HG03108 (cell line): Measurements from ENCODE around the gene SLC49A3.
"Not testable (repeated sequence)": the region's sequence is repeated elsewhere in the genome, so short reads cannot be mapped to it uniquely, and the experiment has no call there.

Experiments used
- ATAC-seq: cut with Tn5 transposase; IDR thresholded peaks from one replicate; pipeline ENCODE4 v1.9.1; 2021; ENCODE audit warnings: moderate library complexity; ENCODE audit not compliant: unreplicated experiment

SLC49A3 gene

DNA sequence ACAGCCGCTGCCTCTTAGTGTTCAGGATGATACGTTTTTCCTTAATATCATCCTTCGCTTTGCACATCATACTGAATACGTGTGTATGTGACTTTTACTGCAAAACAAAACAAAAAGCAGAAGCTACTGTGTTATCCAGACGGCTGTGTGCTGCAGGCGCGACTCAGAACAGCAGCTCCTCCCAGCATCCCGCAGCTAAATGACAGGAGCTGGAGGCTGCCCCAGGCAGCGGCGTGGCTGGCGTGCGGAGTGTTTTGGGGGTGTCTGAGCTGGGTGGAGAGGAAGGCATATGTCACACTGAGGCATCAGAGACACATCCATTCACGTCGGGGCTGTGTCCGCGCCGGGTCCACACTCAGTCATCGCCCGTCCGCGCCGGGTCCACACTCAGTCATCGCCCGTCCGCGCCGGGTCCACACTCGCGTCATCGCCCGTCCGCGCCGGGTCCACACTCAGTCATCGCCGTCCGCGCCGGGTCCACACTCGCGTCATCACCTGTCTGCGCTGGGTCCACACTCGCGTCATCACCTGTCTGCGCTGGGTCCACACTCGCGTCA, 33.3 kb upstream of the SLC49A3 start:
- ATAC-seq: no peak

DNA sequence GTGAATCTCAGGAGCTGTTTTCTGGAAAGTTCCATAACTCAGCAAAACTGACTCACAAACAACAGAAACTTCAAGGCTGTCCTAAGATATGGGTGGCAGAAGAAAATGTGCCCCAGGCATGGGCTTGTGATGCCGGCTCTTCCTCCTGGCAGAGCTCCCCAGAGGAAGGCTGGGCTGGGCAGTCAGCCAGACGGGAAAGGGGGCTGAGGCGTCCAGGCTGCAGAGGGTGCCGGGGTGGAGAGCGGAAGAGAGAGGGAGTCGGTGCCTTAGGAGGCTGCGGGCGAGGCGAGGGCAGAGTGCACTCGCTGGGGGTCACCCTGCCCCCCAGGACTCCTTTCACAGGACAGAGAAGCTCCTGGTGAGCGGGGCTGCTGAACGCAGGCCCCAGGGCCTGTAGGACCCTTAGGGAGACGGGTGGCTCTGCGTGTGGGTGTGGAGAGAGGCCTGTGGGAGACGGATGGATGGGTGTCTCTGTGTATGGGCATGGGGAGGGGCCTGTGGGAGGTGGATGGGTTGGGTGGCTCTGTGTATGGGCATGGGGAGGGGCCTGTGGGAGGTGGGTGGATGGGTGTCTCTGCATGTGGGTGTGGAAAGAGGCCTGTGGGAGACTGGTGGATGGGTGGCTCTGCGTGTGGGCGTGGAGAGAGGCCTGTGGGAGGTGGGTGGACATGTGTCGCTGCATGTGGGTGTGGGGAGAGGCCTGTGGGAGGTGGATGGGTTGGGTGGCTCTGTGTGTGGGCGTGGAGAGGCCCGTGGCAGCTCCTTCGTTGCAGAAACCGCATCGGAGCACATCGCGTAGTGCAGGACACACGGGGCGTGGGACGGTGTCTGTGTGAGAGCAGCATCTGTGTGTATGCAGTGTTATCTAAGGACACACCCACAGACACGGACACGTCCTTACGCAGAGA, 32.6 kb upstream of the SLC49A3 start:
- ATAC-seq: no peak

DNA sequence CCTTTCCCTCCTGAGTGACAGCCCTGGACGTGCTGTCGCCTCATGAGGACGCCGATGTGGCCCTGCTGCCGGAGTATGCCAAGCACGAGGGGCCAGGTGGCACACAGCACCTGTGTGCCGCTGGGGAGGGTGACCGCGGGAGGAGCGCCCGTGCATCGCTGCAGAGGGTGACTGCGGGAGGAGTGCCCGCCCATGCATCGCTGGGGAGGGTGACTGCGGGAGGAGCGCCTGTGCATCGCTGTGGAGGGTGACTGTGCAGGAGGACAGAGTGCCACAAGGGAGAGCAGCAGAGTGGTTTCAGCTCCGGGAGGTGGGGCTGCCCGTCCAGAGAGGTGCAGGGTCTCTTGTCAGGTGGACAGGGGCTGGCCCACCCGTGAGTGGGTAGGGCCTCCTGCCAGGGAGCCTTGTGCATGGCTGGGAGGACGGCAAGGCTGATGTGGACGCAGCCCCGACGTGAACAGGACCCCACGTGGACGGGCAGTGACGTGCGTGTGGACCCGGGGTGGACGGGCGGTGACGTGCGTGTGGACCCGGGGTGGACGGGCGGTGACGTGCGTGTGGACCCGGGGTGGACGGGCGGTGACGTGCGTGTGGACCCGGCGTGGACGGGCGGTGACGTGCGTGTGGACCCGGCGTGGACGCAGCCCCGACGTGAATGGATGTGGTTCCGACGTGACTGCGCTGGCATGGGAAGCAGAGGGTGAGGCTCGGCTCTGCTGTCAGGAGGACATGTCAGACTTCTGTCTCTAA, 31.3 kb upstream of the SLC49A3 start:
- ATAC-seq: no peak

DNA sequence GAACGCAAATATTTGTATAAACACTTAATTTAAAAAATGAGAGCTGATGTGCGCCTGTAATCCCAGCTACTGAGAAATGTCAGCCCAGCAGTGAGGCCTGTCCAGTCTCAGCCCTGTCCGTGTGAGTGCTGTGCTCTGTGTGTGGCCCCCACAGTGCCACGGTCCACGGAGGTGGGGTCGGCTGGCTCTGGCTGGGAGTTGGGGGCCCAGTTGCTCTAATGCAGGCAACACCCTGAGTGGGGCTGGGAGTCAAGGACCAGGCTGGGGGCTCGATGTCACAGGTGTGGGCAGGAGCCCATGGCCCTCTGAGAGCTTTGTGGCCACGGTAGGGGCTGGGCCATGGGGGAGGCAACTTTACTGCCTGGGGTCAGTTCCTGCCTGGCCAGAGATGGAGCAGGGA, 29.5 kb upstream of the SLC49A3 start:
- no peak for ATAC-seq

DNA sequence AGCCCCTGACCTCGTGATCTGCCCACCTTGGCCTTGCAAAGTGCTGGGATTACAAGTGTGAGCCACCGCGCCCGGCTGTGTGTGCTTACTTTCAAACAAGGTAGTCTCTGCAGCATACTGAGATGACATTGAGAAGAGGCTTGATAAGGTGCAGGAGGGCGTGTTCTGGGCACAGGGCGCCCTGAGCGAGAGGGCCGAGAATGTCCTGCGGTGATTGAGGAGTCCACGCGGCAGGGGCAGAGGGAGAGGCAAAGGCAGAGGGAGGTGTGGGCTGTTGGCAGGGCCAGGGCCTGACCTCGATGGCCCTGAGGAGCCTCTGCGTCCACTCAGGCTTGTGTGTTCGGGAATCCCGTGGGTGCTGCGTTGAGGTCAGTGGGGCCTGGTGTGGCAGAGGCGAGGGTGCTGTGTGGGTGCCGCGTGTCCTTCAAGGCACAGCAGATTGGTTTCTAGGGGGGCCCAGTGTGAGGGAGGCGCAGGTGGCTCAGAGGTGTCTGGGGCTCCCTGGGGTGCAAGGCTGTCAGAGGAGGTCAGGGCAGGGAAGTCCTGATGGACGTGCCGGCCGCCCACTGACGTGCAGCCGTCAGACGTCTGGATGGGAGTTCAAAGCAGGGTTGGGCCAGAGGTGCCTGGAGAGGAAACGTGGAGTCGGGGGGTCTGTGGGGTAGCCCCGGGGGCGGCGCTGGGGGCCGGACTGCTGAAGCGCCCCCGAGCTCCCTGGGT, 28.8 kb upstream of the SLC49A3 start:
- no peak for ATAC-seq

- no peak for ATAC-seq
Measured at GRCh38 chr4:714087-714486, 25.1 kb upstream of the SLC49A3 start.

DNA sequence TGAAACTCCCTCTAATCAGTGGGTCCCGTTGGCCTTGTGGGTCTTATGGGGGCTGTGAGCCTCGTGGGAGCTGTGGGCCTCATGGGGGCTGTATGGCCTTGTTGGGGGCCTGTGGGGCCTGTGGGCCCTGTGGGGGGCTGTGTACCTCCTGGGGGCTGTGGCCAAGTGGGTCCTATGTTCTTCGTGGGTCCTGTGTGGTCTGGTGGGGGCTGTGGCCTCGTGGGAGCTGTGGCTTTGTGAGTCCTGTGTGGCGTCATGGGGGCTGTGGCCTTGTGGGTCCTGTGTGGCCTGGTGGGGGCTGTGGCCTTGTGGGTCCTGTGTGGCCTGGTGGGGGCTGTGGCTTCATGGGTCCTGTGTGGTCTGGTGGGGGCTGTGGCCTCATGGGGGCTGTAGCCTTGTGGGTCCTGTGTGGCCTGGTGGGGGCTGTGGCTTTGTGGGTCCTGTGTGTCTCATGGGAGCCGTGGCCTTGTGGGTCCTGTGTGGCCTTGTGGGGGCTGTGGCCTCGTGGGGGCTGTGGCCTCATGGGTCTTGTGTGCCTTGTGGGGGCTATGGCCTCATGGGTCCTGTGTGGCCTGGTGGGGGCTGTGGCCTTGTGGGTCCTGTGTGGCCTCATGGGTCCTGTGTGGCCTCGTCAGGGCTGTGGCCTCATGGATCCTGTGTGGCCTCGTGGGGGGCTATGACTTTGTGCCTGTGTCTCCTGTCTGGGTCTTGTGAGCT, 24.1 kb upstream of the SLC49A3 start:
- no peak for ATAC-seq

- ATAC-seq: no peak
Measured at GRCh38 chr4:712093-712492, 23.1 kb upstream of the SLC49A3 start.

- no peak for ATAC-seq
Measured at GRCh38 chr4:710916-711315, 22.0 kb upstream of the SLC49A3 start.

DNA sequence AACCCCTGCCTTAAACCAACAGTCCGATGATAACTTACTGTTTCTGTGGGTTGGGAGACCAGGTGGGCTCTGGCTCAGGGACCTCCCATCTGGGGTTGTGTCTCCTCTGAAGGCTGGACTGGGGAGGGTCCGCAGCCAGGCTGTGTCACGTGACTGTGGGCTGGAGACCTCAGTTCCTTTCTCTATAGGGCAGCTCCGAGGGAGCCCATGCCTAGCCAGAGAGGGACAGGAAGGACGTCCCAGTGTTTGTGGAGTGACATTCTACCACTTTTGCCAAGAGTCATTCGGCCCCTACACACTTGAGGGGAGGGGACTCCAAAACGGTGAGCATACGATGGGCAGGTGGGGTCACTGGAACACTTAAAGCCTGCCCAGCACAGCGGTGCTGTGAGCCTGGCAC, 21.2 kb upstream of the SLC49A3 start:
- no peak for ATAC-seq

DNA sequence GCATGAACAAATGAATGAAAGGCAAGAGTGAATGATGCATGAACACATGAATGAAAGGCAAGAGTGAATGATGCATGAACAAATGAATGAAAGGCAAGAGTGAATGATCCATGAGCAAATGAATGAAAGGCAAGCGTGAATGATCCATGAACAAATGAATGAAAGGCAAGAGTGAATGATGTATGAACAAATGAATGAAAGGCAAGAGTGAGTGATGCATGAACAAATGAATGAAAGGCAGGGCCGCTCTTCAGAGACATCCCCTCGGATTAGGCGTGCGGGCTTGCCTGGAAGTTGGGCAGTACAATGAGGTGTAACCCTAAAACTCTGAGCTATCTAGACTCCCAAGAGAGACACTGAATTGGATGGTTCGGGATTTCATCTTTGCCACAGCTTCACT, 20.4 kb upstream of the SLC49A3 start:
- ATAC-seq: no peak

DNA sequence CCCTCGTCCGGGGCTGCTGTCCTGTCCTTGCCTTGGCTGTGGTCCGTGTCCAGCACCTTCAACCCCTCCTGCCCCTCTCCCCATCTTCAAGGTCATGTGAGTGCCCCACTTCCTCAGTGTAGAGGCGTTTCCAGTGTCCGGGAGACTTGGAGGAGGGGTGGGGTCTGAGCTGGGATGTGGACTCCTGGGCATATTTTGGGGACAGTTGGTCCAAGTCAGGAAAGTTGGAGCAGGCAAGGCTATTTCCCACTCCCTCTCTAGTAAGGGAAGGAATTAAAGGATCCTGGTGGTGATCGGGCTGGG, 19.6 kb upstream of the SLC49A3 start:
- ATAC-seq: no peak

DNA sequence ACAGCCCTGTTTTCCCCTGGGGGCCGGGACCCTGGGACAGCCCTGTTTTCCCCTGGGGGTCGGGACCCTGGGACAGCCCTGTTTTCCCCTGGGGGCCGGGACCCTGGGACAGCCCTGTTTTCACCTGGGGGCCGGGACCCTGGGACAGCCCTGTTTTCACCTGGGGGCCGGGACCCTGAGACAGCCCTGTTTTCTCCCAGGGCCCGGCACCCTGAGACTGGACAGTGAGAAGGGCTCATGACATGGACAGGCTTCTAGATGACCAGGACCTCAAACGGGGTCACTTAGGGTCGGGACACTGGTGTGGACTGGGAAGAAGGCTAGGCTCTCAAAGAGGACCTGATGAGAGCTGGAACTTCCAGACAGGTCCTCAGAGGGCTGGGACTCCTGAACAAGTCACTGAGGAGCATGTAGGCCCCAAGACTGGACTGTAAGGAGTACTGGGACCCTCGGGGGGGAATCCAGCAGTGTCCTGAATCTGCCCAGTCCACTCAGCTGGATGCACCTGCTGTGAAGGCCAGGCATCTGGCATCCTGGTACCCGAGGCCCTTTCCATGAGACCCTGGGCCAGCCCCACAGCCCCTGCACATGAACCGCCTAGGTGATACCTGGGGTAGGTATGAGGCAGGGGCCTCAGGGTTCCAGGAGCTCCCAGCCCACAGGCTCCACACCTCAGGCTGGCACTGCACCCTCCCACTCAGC, 19.1 kb upstream of the SLC49A3 start:
- no peak for ATAC-seq

DNA sequence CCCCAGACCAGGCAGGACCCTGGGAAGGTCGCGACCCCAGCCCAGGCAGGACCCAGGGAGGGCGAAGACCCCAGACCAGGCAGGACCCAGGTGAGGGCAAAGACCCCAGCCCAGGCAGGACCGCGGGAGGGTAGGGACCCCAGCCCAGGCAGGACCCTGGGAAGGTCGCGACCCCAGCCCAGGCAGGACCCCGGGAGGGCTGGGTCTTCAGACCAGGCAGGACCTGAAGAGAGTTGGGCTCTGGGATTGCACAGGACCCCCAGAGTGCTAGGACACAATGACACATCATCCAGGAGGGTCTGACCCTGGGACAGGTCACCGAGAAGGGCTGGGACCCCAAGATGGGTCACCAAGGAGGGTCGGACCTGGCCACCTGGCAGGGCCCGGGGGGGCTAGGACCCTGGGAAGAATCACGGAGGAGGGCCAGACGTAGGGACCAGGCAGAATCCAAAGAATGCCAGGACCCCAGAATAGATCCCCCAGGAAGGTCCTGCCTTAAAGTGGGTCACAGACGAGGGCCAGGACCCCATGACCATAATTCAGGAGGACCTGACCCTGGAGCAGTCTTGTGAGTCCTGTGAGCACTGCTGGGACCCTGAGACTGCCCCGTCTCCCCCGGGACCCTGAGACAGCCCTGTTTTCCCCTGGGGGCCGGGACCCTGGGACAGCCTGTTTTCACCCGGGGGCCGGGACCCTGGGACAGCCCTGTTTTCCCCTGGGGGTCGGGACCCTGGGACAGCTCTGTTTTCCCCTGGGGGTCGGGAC, 18.1 kb upstream of the SLC49A3 start:
- ATAC-seq: no peak

DNA sequence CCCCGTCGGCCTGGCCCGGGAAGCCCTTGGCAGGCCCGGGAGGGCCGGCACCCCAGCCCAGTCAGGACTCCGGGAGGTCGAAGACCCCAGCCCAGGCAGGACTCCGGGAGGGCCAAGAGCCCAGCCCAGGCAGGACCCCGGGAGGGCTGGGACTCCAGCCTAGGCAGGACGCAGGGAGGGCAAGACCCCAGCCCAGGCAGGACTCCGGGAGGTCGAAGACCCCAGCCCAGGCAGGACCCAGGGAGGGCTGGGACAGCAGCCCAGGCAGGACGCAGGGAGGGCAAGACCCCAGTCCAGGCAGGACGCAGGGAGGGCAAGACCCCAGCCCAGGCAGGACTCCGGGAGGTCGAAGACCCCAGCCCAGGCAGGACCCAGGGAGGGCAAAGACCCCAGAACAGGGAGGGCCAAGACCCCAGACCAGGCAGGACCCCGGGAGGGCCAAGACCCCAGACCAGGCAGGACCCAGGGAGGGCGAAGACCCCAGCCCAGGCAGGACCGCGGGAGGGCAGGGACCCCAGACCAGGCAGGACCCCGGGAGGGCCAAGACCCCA, 17.2 kb upstream of the SLC49A3 start:
- not testable (repeated sequence) for ATAC-seq

DNA sequence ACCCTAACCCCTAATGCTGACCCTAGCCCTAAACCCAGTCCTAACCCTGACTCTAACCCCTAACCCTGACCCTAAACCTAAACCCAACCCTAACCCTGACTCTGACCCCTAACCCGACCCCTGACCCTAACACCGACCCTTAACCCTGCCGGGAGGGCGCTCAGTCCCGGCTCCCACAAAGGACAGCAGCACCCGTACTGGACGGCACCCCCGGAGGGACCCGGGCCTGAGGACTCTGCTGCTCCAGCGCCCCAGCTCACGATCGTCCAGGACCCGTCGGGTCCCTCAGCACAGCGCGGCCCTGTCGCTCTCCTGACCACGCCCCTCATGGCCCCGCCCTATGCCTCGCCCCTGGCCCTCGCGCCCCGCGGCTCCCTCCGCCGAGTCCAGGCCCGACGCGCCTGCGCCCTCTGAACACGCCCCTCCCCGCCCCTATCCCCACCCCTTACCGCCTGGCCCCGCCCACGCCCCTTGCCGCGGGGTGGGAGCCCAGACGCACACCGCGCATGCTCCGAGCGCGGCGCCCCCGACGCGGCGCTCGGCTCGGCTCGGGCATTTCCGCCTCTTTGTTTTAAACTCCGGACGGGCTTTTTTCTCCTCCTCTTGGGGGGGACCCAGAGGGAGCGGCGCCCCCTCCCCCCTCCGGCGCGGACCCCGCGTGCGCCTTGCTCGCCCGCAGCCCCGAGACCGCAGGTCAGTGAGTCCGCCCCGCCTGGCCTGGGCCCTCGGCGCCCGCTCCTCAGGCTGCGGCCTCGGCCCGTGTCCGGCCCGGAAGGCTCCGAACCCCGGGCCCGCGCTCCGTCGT, 16.5 kb upstream of the SLC49A3 start, which contains the start of gene PCGF3:
PCGF3 (plus strand) TSS at position 555 of the 805 bp plus-strand sequence. CDS start 27,849 bp downstream, outside the sequence.
- peak; percentile 93 for ATAC-seq

- no peak for ATAC-seq
Measured at GRCh38 chr4:704971-705277, 16.0 kb upstream of the SLC49A3 start.

GRCh38 chr4:704198-704891, 15.4 kb upstream of the SLC49A3 start:
- ATAC-seq: no peak
